Measurements from ENCODE around the gene REV3L.
"Not testable (repeated sequence)": the region's sequence is repeated elsewhere in the genome, so short reads cannot be mapped to it uniquely, and the experiment has no call there.

REV3L gene

GRCh38 chr6:111490067-111490466 lies 7.0 kb upstream of the REV3L start:
- DNase-seq (ENCODE audit: low read depth): no peak

- no peak for DNase-seq (ENCODE audit: low read depth)
Observed at GRCh38 chr6:111487661-111488060, 4.6 kb upstream of the REV3L start.

GRCh38 chr6:111486921-111487320 lies 3.9 kb upstream of the REV3L start:
- no peak for DNase-seq (ENCODE audit: low read depth)

GRCh38 chr6:111486475-111486874 lies 3.5 kb upstream of the REV3L start:
- no peak for DNase-seq (ENCODE audit: low read depth)

- no peak for DNase-seq (ENCODE audit: low read depth)
Observed at GRCh38 chr6:111485342-111485741, 2.3 kb upstream of the REV3L start.

- DNase-seq (ENCODE audit: low read depth): no peak
Observed at GRCh38 chr6:111484633-111484930, 1.6 kb upstream of the REV3L start.

- peak; percentile 55 for DNase-seq (ENCODE audit: low read depth)
Observed at GRCh38 chr6:111483736-111484632, 966 bp upstream of the REV3L start.

- no peak for DNase-seq (ENCODE audit: low read depth)
Observed at GRCh38 chr6:111482188-111482958, 645 bp downstream of the REV3L start.

GRCh38 chr6:111481836-111482187 lies 1.2 kb downstream of the REV3L start:
- no peak for DNase-seq (ENCODE audit: low read depth)

- no peak for DNase-seq (ENCODE audit: low read depth)
Observed at GRCh38 chr6:111480988-111481822, 1.8 kb downstream of the REV3L start.

- DNase-seq (ENCODE audit: low read depth): no peak
Observed at GRCh38 chr6:111478749-111479148, 4.3 kb downstream of the REV3L start.

- DNase-seq (ENCODE audit: low read depth): no peak
Observed at GRCh38 chr6:111478064-111478476, 4.9 kb downstream of the REV3L start.

- DNase-seq (ENCODE audit: low read depth): no peak
Observed at GRCh38 chr6:111477481-111477938, 5.5 kb downstream of the REV3L start.

GRCh38 chr6:111476061-111476460 lies 7.0 kb downstream of the REV3L start:
- DNase-seq (ENCODE audit: low read depth): not testable (repeated sequence)

GRCh38 chr6:111474771-111475170 lies 8.2 kb downstream of the REV3L start:
- no peak for DNase-seq (ENCODE audit: low read depth)

- DNase-seq (ENCODE audit: low read depth): no peak
Observed at GRCh38 chr6:111474106-111474505, 8.9 kb downstream of the REV3L start.

GRCh38 chr6:111472933-111473435 lies 10.0 kb downstream of the REV3L start:
- DNase-seq (ENCODE audit: low read depth): no peak

- DNase-seq (ENCODE audit: low read depth): no peak
Observed at GRCh38 chr6:111471958-111472357, 11.1 kb downstream of the REV3L start.

GRCh38 chr6:111471533-111471932 lies 11.5 kb downstream of the REV3L start:
- DNase-seq (ENCODE audit: low read depth): no peak

- no peak for DNase-seq (ENCODE audit: low read depth)
Observed at GRCh38 chr6:111470991-111471390, 12.0 kb downstream of the REV3L start.

- DNase-seq (ENCODE audit: low read depth): no peak
Observed at GRCh38 chr6:111469543-111469942, 13.5 kb downstream of the REV3L start.

GRCh38 chr6:111468329-111469012 lies 14.5 kb downstream of the REV3L start:
- no peak for DNase-seq (ENCODE audit: low read depth)

All from stimulated activated CD8-positive, alpha-beta memory T cell treated with anti-CD3 and anti-CD28 coated beads, Interleukin-7, amount 100 ng/mL, for 24 hours (primary cell).